H1 (cell line): ENCODE data around the gene RETREG1. TPM values are rescaled to one million over a fixed set of nuclear protein-coding genes. Genes with fewer than 3 reads are reported as not detected.

Experiments
- CTCF ChIA-PET: fragments of 300-600 bp; sonication (Branson Sonifier 250); formaldehyde crosslinking; loops from one replicate; lab custom pipeline; 2021; ENCODE audit not compliant: partially characterized antibody; lab: Charles Lee
- POLR2A ChIA-PET: fragments of 300-600 bp; sonication (Branson Sonifier 250); formaldehyde crosslinking; loops from one replicate; lab custom pipeline; 2021; ENCODE audit warnings: inconsistent platforms; ENCODE audit not compliant: partially characterized antibody; lab: Charles Lee
- DNase-seq, 2 experiments: peaks; one replicate each; pipeline versions ENCODE4 v3.0.0 to v3.0.0-alpha.2; 2010 to 2022; ENCODE audit warnings: low spot score in 2 of 2, low read depth in 1 of 2, mixed read lengths in 1 of 2
- FAIRE-seq: peaks from 2 replicates; lab custom pipeline; 2011; peaks lifted over from hg19 to GRCh38; lab: Jason Lieb, UNC
- H2AFZ ChIP-seq: 2 replicates; pipeline ENCODE4 v1.8.1; 2012; ENCODE audit warnings: low read length, inconsistent platforms
- H2AK5ac ChIP-seq: 2 replicates; pipeline ENCODE4 v1.6.1; 2013; ENCODE audit warnings: low read depth, low read length
- H2BK120ac ChIP-seq: replicated peaks from 2 replicates; pipeline ENCODE3; 2013; ENCODE audit warnings: low read depth, low read length, inconsistent platforms
- H2BK12ac ChIP-seq: 2 replicates; pipeline ENCODE4 v1.6.1; 2013; ENCODE audit warnings: low read depth, low read length
- H2BK15ac ChIP-seq: 2 replicates; pipeline ENCODE4 v1.6.1; 2013; ENCODE audit warnings: low read length
- H2BK20ac ChIP-seq: 2 replicates; pipeline ENCODE4 v1.6.1; 2013; ENCODE audit warnings: low read length
- H2BK5ac ChIP-seq: 2 replicates; pipeline ENCODE4 v1.6.1; 2013; ENCODE audit warnings: low read depth, low read length
- H3K14ac ChIP-seq: 2 replicates; pipeline ENCODE4 v1.6.1; 2013; ENCODE audit warnings: inconsistent platforms; ENCODE audit not compliant: insufficient read length
- H3K18ac ChIP-seq: 2 replicates; pipeline ENCODE4 v1.6.1; 2013; ENCODE audit warnings: low read length; ENCODE audit errors: extremely low read depth
- H3K23ac ChIP-seq: 2 replicates; pipeline ENCODE4 v1.6.1; 2013; ENCODE audit warnings: inconsistent platforms; ENCODE audit not compliant: insufficient read length
- H3K23me2 ChIP-seq: 2 replicates; pipeline ENCODE4 v1.6.1; 2013; ENCODE audit warnings: low read depth, low read length
- H3K27ac ChIP-seq: 2 replicates; pipeline ENCODE4 v1.6.1; 2011; ENCODE audit warnings: low read depth, low read length, inconsistent platforms
- H3K27me3 ChIP-seq, 4 experiments: replicated peaks in 1 of 4; 1 replicate in 1 of 4; 2 replicates in 3 of 4; pipeline versions ENCODE4 v1.6.1 to v1.8.1; 2011 to 2013; ENCODE audit warnings: low read length in 3 of 4, mild to moderate bottlenecking in 3 of 4, inconsistent platforms in 2 of 4, mixed read lengths in 2 of 4, moderate library complexity in 1 of 4; ENCODE audit not compliant: control insufficient read depth in 3 of 4, insufficient read depth in 3 of 4; ENCODE audit errors: extremely low read depth in 1 of 4
- H3K36me3 ChIP-seq, 4 experiments: 2 replicates each; pipeline versions ENCODE4 v1.6.1 to v1.8.1; 2011 to 2013; ENCODE audit warnings: mild to moderate bottlenecking in 4 of 4, low read length in 3 of 4, moderate library complexity in 2 of 4, control low read depth in 1 of 4, inconsistent platforms in 1 of 4; ENCODE audit not compliant: insufficient read depth in 4 of 4, control insufficient read depth in 2 of 4
- H3K4ac ChIP-seq: replicated peaks from 2 replicates; pipeline ENCODE3; 2013; ENCODE audit warnings: low read length, low read depth, mixed read lengths, inconsistent platforms; ENCODE audit not compliant: insufficient read length
- H3K4me1 ChIP-seq, 4 experiments: replicated peaks in 1 of 4; 1 replicate in 1 of 4; 2 replicates in 3 of 4; pipeline versions ENCODE4 v1.6.1 to v1.8.1; 2011 to 2013; ENCODE audit warnings: low read length in 3 of 4, inconsistent platforms in 2 of 4, mixed read lengths in 1 of 4; ENCODE audit not compliant: insufficient read depth in 4 of 4, control insufficient read depth in 3 of 4
- H3K4me2 ChIP-seq, 2 experiments: 2 replicates each; pipeline versions ENCODE4 v1.6.1 to v1.8.1; 2011 to 2013; ENCODE audit warnings: low read depth in 2 of 2, low read length in 2 of 2, control low read depth in 1 of 2, inconsistent platforms in 1 of 2, mild to moderate bottlenecking in 1 of 2; ENCODE audit not compliant: insufficient read depth in 1 of 2
- H3K4me3 ChIP-seq, 4 experiments: fragments of 200-600, 300-600 bp in 1 of 4; sonication (generic), shearing (Covaris generic), sonication (Bioruptor Twin) in 1 of 4; 2 replicates each; pipeline versions ENCODE4 v1.5.1 to v1.8.1; 2011 to 2016; ENCODE audit warnings: low read length in 4 of 4, low read depth in 3 of 4, control low read depth in 2 of 4, inconsistent platforms in 2 of 4, mild to moderate bottlenecking in 2 of 4, mixed read lengths in 1 of 4, moderate library complexity in 1 of 4; ENCODE audit not compliant: insufficient read depth in 2 of 4; ENCODE audit errors: extremely low read depth in 1 of 4
- H3K56ac ChIP-seq: replicated peaks from 2 replicates; pipeline ENCODE3; 2013; ENCODE audit warnings: low read depth, mild to moderate bottlenecking, mixed read lengths, low read length, inconsistent platforms; ENCODE audit not compliant: insufficient read length
- H3K79me1 ChIP-seq: 2 replicates; pipeline ENCODE4 v1.6.1; 2013; ENCODE audit warnings: low read depth, low read length, control low read depth
- H3K79me2 ChIP-seq, 2 experiments: 2 replicates each; pipeline versions ENCODE4 v1.6.1 to v1.8.1; 2012 to 2013; ENCODE audit warnings: low read length in 2 of 2, mild to moderate bottlenecking in 2 of 2, inconsistent platforms in 1 of 2; ENCODE audit not compliant: insufficient read depth in 2 of 2, control insufficient read depth in 1 of 2
- H3K9ac ChIP-seq, 4 experiments: replicated peaks in 1 of 4; 1 replicate in 1 of 4; 2 replicates in 3 of 4; pipeline versions ENCODE4 v1.6.1 to v1.8.1; 2011 to 2013; ENCODE audit warnings: low read depth in 3 of 4, low read length in 3 of 4, control low read depth in 2 of 4, mild to moderate bottlenecking in 2 of 4, moderate library complexity in 2 of 4, inconsistent platforms in 1 of 4; ENCODE audit errors: extremely low read depth in 1 of 4
- H3K9me3 ChIP-seq, 2 experiments: 2 replicates each; pipeline versions ENCODE4 v1.6.1 to v1.8.1; 2012 to 2013; ENCODE audit warnings: mild to moderate bottlenecking in 2 of 2, moderate library complexity in 2 of 2, control low read depth in 1 of 2, inconsistent platforms in 1 of 2, low read depth in 1 of 2, low read length in 1 of 2, mixed read lengths in 1 of 2; ENCODE audit not compliant: insufficient read depth in 2 of 2
- H4K20me1 ChIP-seq, 2 experiments: replicated peaks in 1 of 2; 2 replicates each; pipeline versions ENCODE3 to v1.8.1; 2011 to 2013; ENCODE audit warnings: inconsistent platforms in 2 of 2, low read length in 2 of 2, mild to moderate bottlenecking in 1 of 2; ENCODE audit not compliant: insufficient read depth in 2 of 2, control insufficient read depth in 1 of 2
- H4K5ac ChIP-seq: 2 replicates; pipeline ENCODE4 v1.6.1; 2013; ENCODE audit warnings: low read length, low read depth, mixed read lengths, inconsistent platforms; ENCODE audit not compliant: insufficient read length
- H4K8ac ChIP-seq: 2 replicates; pipeline ENCODE4 v1.8.0; 2013; ENCODE audit warnings: mild to moderate bottlenecking, moderate library complexity, low read length, inconsistent platforms; ENCODE audit not compliant: insufficient read depth; ENCODE audit errors: extremely low read depth
- H4K91ac ChIP-seq: replicated peaks from 2 replicates; pipeline ENCODE3; 2013; ENCODE audit warnings: low read length, mixed read lengths, inconsistent platforms; ENCODE audit not compliant: insufficient read length
- BACH1 ChIP-seq: IDR thresholded peaks from 2 replicates; pipeline ENCODE4 v1.6.1; 2012; ENCODE audit warnings: low read length, improper control_type of control experiment
- CBX5 ChIP-seq: fragments of 300-800, 300-1000 bp; sonication (generic); IDR thresholded peaks from 2 replicates; pipeline ENCODE4 v1.7.1; 2016; ENCODE audit warnings: antibody characterized with exemption, low read length, low read depth
- CHD1 ChIP-seq: IDR thresholded peaks from 2 replicates; pipeline ENCODE4 v1.6.1; 2012; ENCODE audit warnings: low read depth, low read length, improper control_type of control experiment
- CHD2 ChIP-seq: IDR thresholded peaks from 2 replicates; pipeline ENCODE4 v1.6.1; 2012; ENCODE audit warnings: low read length, improper control_type of control experiment
- EGR1 ChIP-seq: IDR thresholded peaks from 2 replicates; pipeline ENCODE4 v1.6.1; 2011; ENCODE audit warnings: low read depth, low read length, borderline replicate concordance
- POU5F1 ChIP-seq: IDR thresholded peaks from 2 replicates; pipeline ENCODE4 v1.6.1; 2011; ENCODE audit warnings: low read depth, mild to moderate bottlenecking, low read length, moderate library complexity
- RNF2 ChIP-seq: fragments of 200-900, 300-1000 bp; sonication (generic); IDR thresholded peaks from 2 replicates; pipeline ENCODE4 v1.7.1; 2016; ENCODE audit warnings: borderline replicate concordance, low read depth, mild to moderate bottlenecking, antibody characterized with exemption, low read length; ENCODE audit not compliant: poor library complexity, severe bottlenecking; ENCODE audit errors: missing control alignments
- SP4 ChIP-seq: IDR thresholded peaks from 2 replicates; pipeline ENCODE4 v1.6.1; 2012; ENCODE audit warnings: low read length, inconsistent platforms
- polyA plus RNA-seq, 7 experiments: library from polyadenylated mRNA; depleted of rRNA in 3 of 7; stranded (reverse) in 5 of 7; unstranded in 2 of 7; fragments of >200 nt in 5 of 7; fragments of 200-250 nt in 2 of 7; gene quantifications; 1 replicate in 5 of 7; 2 replicates in 1 of 7; 4 replicates in 1 of 7; pipeline versions ENCODE4 v1.2.1 to v1.2.3, GENCODE V29; 2011 to 2013; ENCODE audit warnings: missing spikeins in 2 of 7, mixed read lengths in 2 of 7
- total RNA-seq: library from RNA; stranded (reverse); fragmentation: NEBNext Ultra II Directional; extraction: Animal tissue kit (Norgen Biotek cat#: 25700); gene quantifications from 2 replicates; pipeline ENCODE4 v1.2.1, GENCODE V29; 2021

RETREG1 gene
- total and polyA plus RNA-seq, 2 of the 8 experiments (the other 6 are each of a cell fraction or from before 2014, with no cell fraction given), result 0.62 to 1.9 TPM

GRCh38 chr5:16459451-16459850 is 157.3 kb downstream of the RETREG1 start:
- TF ChIP-seq CHD1, result no peak
- no peak for TF ChIP-seq CBX5
- no peak for TF ChIP-seq EGR1
- TF ChIP-seq SP4, result no peak
- no peak for TF ChIP-seq CHD2
- no peak for TF ChIP-seq BACH1
- no peak for TF ChIP-seq POU5F1
- no peak for TF ChIP-seq RNF2
- Histone ChIP-seq H3K4me1 (peaks cover 0 to 5% (median 3%) of the 10 kb centered on the region in 4 experiments; a peak in 3 of 7 replicates), H3K14ac (no peak overlapping the region), H3K4me3 (no peak overlapping the region), H4K91ac (no peak overlapping the region), H3K79me1 (peaks cover 4% of the 10 kb centered on the region; the same call in 1 of the 2 replicates), H3K27me3 (no peaks in the 10 kb centered on the region), H2AK5ac (no peak overlapping the region), H3K9ac (no peak overlapping the region), H2BK12ac (no peak overlapping the region), H3K18ac (no peak overlapping the region), H3K79me2 (peaks cover 3 to 25% of the 10 kb centered on the region in 2 experiments; a peak in 3 of 4 replicates), H3K36me3 (peaks cover 14 to 49% (median 30%) of the 10 kb centered on the region in 4 experiments), H3K27ac (no peak overlapping the region), H2BK20ac (no peak overlapping the region), H4K8ac (no peak overlapping the region), H4K5ac (no peak overlapping the region), H4K20me1 (peaks cover 2% of the 10 kb centered on the region in 2 experiments), H2AFZ (no peak overlapping the region), H3K9me3 (no peaks in the 10 kb centered on the region), H2BK15ac (no peak overlapping the region), H3K23me2 (peaks cover under 1% of the 10 kb centered on the region), H3K4ac (no peak overlapping the region), H3K23ac (no peak overlapping the region), H2BK5ac (no peak overlapping the region), H3K4me2 (no peak overlapping the region), H2BK120ac (no peak overlapping the region), H3K56ac (no peak overlapping the region)
- ChIA-PET POLR2A (interaction anchor here (0.6 kb wide), 1 partner anchor 9 kb away, joined by 3 read pairs; no protein-coding TSS in a partner anchor), CTCF (interaction anchor here (0.7 to 11.0 kb wide), 6 partner anchors 25 to 952 kb away, joined by 3 to 125 read pairs (median 4); no protein-coding TSS in a partner anchor)
- DNase-seq (no peak), FAIRE-seq (no peak)
